Mesenchymal stem cell (in vitro differentiated cells and primary cell): ENCODE measurements around the gene RANBP10.

Source experiments
- DNase-seq: peaks from one replicate; pipeline ENCODE4 v3.0.0-alpha.2; 2013
- H2AFZ ChIP-seq: one replicate; pipeline ENCODE4 v1.6.1; 2013; ENCODE audit warnings: low read depth, mild to moderate bottlenecking, control low read depth, inconsistent platforms, low read length, moderate library complexity
- H2AK5ac ChIP-seq: 2 replicates; pipeline ENCODE4 v1.6.1; 2013; ENCODE audit warnings: low read length, moderate library complexity, mild to moderate bottlenecking, inconsistent platforms; ENCODE audit not compliant: severe bottlenecking
- H2BK120ac ChIP-seq: one replicate; pipeline ENCODE4 v1.6.1; 2013; ENCODE audit warnings: low read depth, mild to moderate bottlenecking, inconsistent platforms, low read length, moderate library complexity
- H2BK12ac ChIP-seq, 2 experiments: one replicate each; pipeline ENCODE4 v1.6.1; 2013; ENCODE audit warnings: inconsistent platforms in 2 of 2, low read length in 2 of 2, mild to moderate bottlenecking in 2 of 2, moderate library complexity in 2 of 2, control low read depth in 1 of 2
- H2BK15ac ChIP-seq: one replicate; pipeline ENCODE4 v1.6.1; 2013; ENCODE audit warnings: mild to moderate bottlenecking, low read depth, inconsistent platforms; ENCODE audit not compliant: poor library complexity, severe bottlenecking
- H2BK5ac ChIP-seq: 2 replicates; pipeline ENCODE4 v1.6.1; 2013; ENCODE audit warnings: low read depth, mild to moderate bottlenecking, low read length, control low read depth, inconsistent platforms; ENCODE audit not compliant: poor library complexity, severe bottlenecking
- H3K14ac ChIP-seq, 2 experiments: one replicate each; pipeline ENCODE4 v1.6.1; 2013; ENCODE audit warnings: inconsistent platforms in 2 of 2, low read length in 2 of 2, control low read depth in 1 of 2, mild to moderate bottlenecking in 1 of 2, moderate library complexity in 1 of 2
- H3K18ac ChIP-seq, 2 experiments: one replicate each; pipeline ENCODE4 v1.6.1; 2013; ENCODE audit warnings: inconsistent platforms in 2 of 2, low read length in 2 of 2, control low read depth in 1 of 2, low read depth in 1 of 2, mild to moderate bottlenecking in 1 of 2
- H3K23ac ChIP-seq, 2 experiments: one replicate each; pipeline ENCODE4 v1.6.1; 2013; ENCODE audit warnings: inconsistent platforms in 2 of 2, low read length in 2 of 2, mild to moderate bottlenecking in 2 of 2, moderate library complexity in 2 of 2, control low read depth in 1 of 2
- H3K27ac ChIP-seq: 2 replicates; pipeline ENCODE4 v1.5.1; 2013; ENCODE audit warnings: mild to moderate bottlenecking, moderate library complexity, low read length, control low read depth, inconsistent platforms; ENCODE audit not compliant: poor library complexity, severe bottlenecking
- H3K27me3 ChIP-seq, 2 experiments: 2 replicates each; pipeline versions ENCODE4 v1.6.1 to v1.7.0; 2013; ENCODE audit warnings: low read length in 2 of 2, mild to moderate bottlenecking in 2 of 2, moderate library complexity in 2 of 2, control low read depth in 1 of 2, inconsistent platforms in 1 of 2; ENCODE audit not compliant: control insufficient read depth in 1 of 2, insufficient read depth in 1 of 2
- H3K36me3 ChIP-seq, 2 experiments: 2 replicates each; pipeline versions ENCODE4 v1.6.1 to v1.7.0; 2013; ENCODE audit warnings: low read length in 2 of 2, control low read depth in 1 of 2, inconsistent platforms in 1 of 2, low read depth in 1 of 2, mild to moderate bottlenecking in 1 of 2; ENCODE audit not compliant: insufficient read depth in 2 of 2, control insufficient read depth in 1 of 2
- H3K4ac ChIP-seq, 2 experiments: one replicate each; pipeline ENCODE4 v1.6.1; 2013; ENCODE audit warnings: inconsistent platforms in 2 of 2, low read length in 2 of 2, mild to moderate bottlenecking in 2 of 2, moderate library complexity in 2 of 2, control low read depth in 1 of 2, low read depth in 1 of 2
- H3K4me1 ChIP-seq: 2 replicates; pipeline ENCODE4 v1.6.1; 2013; ENCODE audit warnings: low read depth, low read length, control low read depth; ENCODE audit not compliant: control insufficient read depth, insufficient read depth
- H3K4me2 ChIP-seq: 2 replicates; pipeline ENCODE4 v1.6.1; 2013; ENCODE audit warnings: low read length, mild to moderate bottlenecking, inconsistent platforms; ENCODE audit not compliant: poor library complexity, severe bottlenecking
- H3K4me3 ChIP-seq, 2 experiments: 2 replicates each; pipeline versions ENCODE4 v1.5.1 to v1.7.0; 2013; ENCODE audit warnings: low read length in 2 of 2, mild to moderate bottlenecking in 2 of 2, control low read depth in 1 of 2, low read depth in 1 of 2; ENCODE audit not compliant: insufficient read depth in 1 of 2
- H3K79me1 ChIP-seq: replicated peaks from 2 replicates; pipeline ENCODE4 v1.6.1; 2013; ENCODE audit warnings: mild to moderate bottlenecking, control low read depth, low read length, inconsistent platforms; ENCODE audit not compliant: poor library complexity, severe bottlenecking
- H3K9ac ChIP-seq: 2 replicates; pipeline ENCODE4 v1.7.0; 2013; ENCODE audit warnings: mild to moderate bottlenecking, low read length, moderate library complexity
- H3K9me3 ChIP-seq: 2 replicates; pipeline ENCODE4 v1.7.0; 2013; ENCODE audit warnings: mild to moderate bottlenecking, low read length; ENCODE audit not compliant: control insufficient read depth
- H4K8ac ChIP-seq: one replicate; pipeline ENCODE4 v1.6.1; 2013; ENCODE audit warnings: inconsistent platforms, mild to moderate bottlenecking, low read length, moderate library complexity
- H4K91ac ChIP-seq: one replicate; pipeline ENCODE4 v1.6.1; 2013; ENCODE audit warnings: mild to moderate bottlenecking, low read length, inconsistent platforms
- WGBS: methylation state at CpG from one replicate; pipeline ENCODE4 v1.1.7; 2013; ENCODE audit warnings: mixed read lengths; 5-methylcytosine and 5-hydroxymethylcytosine counted together

RANBP10 gene

DNA sequence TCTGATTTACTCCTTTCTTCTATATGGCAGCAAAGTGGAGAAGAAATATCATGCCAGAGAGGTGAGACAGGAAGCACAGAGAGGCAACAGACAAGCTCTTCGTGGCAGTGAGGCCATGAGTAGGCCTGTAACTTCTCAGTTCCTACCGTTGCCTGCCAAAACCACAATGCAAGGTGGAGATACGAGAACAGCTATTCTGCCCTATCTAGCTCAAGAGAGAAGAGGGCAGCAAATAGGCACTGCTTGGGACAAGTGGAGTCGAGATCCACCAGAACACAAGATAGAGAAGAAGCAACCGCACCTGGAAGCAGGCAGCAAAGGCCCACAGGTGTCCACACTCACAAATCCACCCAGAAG lies 24.8 kb downstream of the RANBP10 start:
- Histone ChIP-seq H3K27me3 (no peaks in the 10 kb centered on the region), H3K9me3 (no peaks in the 10 kb centered on the region), H3K4me2 (no peak overlapping the region), H3K9ac (no peak overlapping the region), H4K91ac (no peak overlapping the region), H3K4ac (no peak overlapping the region), H4K8ac (no peak overlapping the region), H3K36me3 (peaks cover 0 to 3% of the 10 kb centered on the region in 2 experiments), H2AFZ (no peak overlapping the region), H2AK5ac (no peak overlapping the region), H3K14ac (no peak overlapping the region), H3K79me1 (peaks cover 33% of the 10 kb centered on the region), H3K4me3 (no peak overlapping the region), H3K23ac (no peak overlapping the region), H2BK15ac (no peak overlapping the region), H2BK12ac (no peak overlapping the region), H3K27ac (no peak overlapping the region), H3K18ac (no peak overlapping the region), H2BK5ac (no peak overlapping the region), H2BK120ac (no peak overlapping the region), H3K4me1 (peaks cover 3% of the 10 kb centered on the region)
- 91% methylated on average over 5 of the region's 5 CpGs for WGBS
- DNase-seq: no peak

DNA sequence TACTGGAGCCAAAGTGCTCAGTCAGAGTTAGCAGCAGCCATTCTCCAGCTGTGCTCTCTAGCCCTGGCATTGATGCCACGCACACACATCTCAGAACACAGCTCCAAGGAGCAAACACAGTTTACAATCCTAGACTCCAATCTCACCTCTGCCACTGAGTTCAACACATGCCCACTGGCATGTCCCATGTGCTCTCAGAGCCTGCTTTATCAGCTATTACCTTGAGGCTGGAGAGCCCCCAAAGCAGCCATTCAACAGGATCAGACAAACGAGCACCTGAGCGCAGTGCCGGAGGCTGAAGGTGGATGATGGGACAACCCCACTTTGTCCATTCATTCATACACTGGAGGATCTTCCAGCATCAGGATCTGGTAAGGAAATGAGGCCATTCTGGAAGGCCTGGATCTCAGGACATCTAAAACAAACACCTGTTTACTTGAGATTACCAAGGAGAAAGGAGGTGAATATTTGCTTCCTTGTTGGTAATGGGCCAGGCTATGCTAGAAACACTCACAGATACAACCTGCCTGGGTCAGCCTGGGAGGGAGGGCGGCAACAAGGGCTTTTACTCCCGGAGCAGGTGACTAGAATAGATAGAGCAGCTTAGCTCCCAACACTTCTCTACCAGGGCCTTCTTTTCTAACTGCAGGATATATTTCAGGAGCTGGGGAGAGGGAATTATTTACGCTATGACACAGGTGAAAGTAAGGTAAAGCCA lies 25.4 kb downstream of the RANBP10 start:
- 98% methylated on average over 7 of the region's 7 CpGs for WGBS
- H3K23ac ChIP-seq: no peak overlapping the region

DNA sequence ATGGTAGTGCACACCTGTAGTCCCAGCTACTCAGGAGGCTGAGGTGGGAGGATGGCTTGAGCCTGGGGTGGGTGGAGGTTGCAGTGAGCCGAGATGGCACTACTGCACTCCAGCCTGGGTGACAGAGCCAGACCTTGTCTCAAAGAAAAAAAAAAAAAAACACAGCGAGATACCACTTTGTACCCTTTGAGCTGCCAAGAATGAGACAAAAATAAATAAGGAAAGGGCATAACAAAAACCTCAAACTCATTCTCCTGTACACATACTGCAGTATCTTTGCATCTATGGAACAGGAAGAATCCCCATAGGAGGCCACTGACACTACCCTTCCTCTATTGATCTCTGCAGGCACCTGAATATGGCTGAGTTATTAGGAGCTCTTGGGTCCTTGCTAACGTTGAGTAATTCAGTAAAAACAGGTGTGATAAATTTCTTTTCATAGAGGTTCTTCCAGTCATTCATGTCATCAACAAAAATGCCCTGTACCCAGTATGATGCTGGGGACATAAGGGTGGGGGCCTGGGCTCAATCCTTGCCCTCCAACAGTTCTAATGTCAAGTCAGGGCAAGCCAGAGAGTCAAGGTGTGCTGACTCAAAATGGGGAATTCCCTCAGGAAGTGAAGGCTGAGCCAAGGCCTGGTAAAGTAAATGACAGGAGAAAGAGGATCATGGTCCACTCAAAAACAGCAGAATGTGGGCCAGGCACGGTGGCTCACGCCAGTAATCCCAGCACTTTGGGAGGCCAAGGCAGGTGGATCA lies 26.9 kb downstream of the RANBP10 start:
- Histone ChIP-seq H4K8ac (no peak overlapping the region), H3K36me3 (peaks cover 0 to 3% of the 10 kb centered on the region in 2 experiments), H3K27ac (no peak overlapping the region), H2AFZ (no peak overlapping the region), H2BK120ac (no peak overlapping the region), H2BK5ac (no peak overlapping the region), H3K4me3 (no peak overlapping the region), H3K79me1 (peaks cover 33% of the 10 kb centered on the region), H3K9me3 (no peaks in the 10 kb centered on the region), H3K4me2 (no peak overlapping the region), H3K9ac (no peak overlapping the region), H3K4ac (no peak overlapping the region), H3K23ac (no peak overlapping the region), H2BK12ac (no peak overlapping the region), H4K91ac (no peak overlapping the region), H2BK15ac (no peak overlapping the region), H3K4me1 (peaks cover 3% of the 10 kb centered on the region), H3K18ac (no peak overlapping the region), H3K14ac (no peak overlapping the region), H3K27me3 (no peaks in the 10 kb centered on the region), H2AK5ac (no peak overlapping the region)
- DNase-seq: no peak
- WGBS: 97% methylated on average over 3 of the region's 5 CpGs

More for the DNA sequence above, 25.4 kb downstream of the RANBP10 start:
- H3K27me3 ChIP-seq: no peaks in the 10 kb centered on the region
- no peak overlapping the region for H2AFZ ChIP-seq
- no peak overlapping the region for H3K9ac ChIP-seq
- H2AK5ac ChIP-seq: no peak overlapping the region
- H2BK5ac ChIP-seq: no peak overlapping the region
- H3K9me3 ChIP-seq: no peaks in the 10 kb centered on the region
- H4K91ac ChIP-seq: no peak overlapping the region
- H3K18ac ChIP-seq: no peak overlapping the region
- peaks cover 0 to 3% of the 10 kb centered on the region in 2 experiments for H3K36me3 ChIP-seq
- no peak overlapping the region for H3K4ac ChIP-seq
- H3K14ac ChIP-seq: no peak overlapping the region
- no peak overlapping the region for H2BK12ac ChIP-seq
- peaks cover 32% of the 10 kb centered on the region for H3K79me1 ChIP-seq
- H4K8ac ChIP-seq: no peak overlapping the region
- no peak overlapping the region for H3K27ac ChIP-seq
- no peak overlapping the region for H3K4me3 ChIP-seq
- H3K4me2 ChIP-seq: no peak overlapping the region
- H2BK15ac ChIP-seq: no peak overlapping the region
- H3K4me1 ChIP-seq: peaks cover 3% of the 10 kb centered on the region
- no peak for DNase-seq
- no peak overlapping the region for H2BK120ac ChIP-seq

DNA sequence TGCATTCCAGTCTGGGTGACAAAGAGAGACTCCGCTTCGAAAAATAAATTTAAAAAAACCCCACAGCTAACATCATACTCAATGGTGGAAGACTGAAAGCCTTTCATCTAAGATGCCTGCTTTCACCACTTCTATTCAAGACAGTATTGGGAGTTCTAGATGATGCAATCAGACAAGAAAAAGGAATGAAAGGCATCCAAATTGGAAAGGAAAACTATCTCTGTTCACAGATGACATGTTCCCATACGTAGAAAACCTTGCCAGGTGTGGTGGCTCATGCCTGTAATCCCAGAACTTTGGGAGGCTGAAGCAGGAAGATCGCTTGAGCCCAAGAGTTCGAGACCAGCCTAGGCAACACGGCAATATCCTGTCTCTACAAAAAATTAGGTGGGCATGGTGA lies 31.1 kb downstream of the RANBP10 start:
- H4K8ac ChIP-seq: no peak overlapping the region
- WGBS: 90% methylated on average over 4 of the region's 6 CpGs
- H3K14ac ChIP-seq: no peak overlapping the region
- H3K27ac ChIP-seq: no peak overlapping the region
- no peak overlapping the region for H3K4me2 ChIP-seq
- no peak overlapping the region for H3K23ac ChIP-seq
- peaks cover 5 to 9% of the 10 kb centered on the region in 2 experiments for H3K36me3 ChIP-seq
- H2BK5ac ChIP-seq: no peak overlapping the region
- H3K4me3 ChIP-seq: no peak overlapping the region
- DNase-seq: no peak
- no peaks in the 10 kb centered on the region for H3K4me1 ChIP-seq
- H3K4ac ChIP-seq: no peak overlapping the region
- H2AK5ac ChIP-seq: no peak overlapping the region
- no peak overlapping the region for H2BK120ac ChIP-seq
- H2BK12ac ChIP-seq: no peak overlapping the region
- H3K79me1 ChIP-seq: peaks cover 33% of the 10 kb centered on the region
- no peak overlapping the region for H3K9ac ChIP-seq
- no peak overlapping the region for H3K18ac ChIP-seq
- H2BK15ac ChIP-seq: no peak overlapping the region
- H3K9me3 ChIP-seq: no peaks in the 10 kb centered on the region
- H2AFZ ChIP-seq: no peak overlapping the region
- H3K27me3 ChIP-seq: no peaks in the 10 kb centered on the region
- H4K91ac ChIP-seq: no peak overlapping the region
